HG03565 (cell line): Measurements from ENCODE around the gene ANKRD36B.
"Not testable (repeated sequence)": the region's sequence is repeated elsewhere in the genome, so short reads cannot be mapped to it uniquely, and the experiment has no call there.

Experiments
- ATAC-seq: cut with Tn5 transposase; IDR thresholded peaks from one replicate; pipeline ENCODE4 v1.9.1; 2021; ENCODE audit warnings: mild to moderate bottlenecking, moderate library complexity; ENCODE audit not compliant: unreplicated experiment

ANKRD36B gene

DNA sequence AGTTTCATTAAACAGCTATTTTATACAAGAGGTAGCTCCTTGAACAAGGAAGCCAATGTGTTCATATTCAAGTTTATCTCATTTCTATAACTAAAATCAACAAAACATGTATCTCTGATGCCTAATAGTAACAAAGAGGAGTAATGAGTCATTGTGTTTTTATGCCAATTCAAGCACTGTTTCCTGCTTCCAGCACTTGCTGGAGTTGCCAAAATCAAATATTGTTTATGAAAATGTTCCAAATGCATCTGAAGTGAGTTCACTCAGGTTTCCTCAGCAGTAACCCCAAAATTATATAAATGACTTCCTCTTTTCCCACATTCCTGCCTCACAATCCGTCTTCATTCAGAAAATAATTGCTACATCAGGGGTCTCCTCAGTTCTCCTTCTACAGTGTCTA is 39.2 kb downstream of the ANKRD36B start:
- ATAC-seq, result not testable (repeated sequence)

DNA sequence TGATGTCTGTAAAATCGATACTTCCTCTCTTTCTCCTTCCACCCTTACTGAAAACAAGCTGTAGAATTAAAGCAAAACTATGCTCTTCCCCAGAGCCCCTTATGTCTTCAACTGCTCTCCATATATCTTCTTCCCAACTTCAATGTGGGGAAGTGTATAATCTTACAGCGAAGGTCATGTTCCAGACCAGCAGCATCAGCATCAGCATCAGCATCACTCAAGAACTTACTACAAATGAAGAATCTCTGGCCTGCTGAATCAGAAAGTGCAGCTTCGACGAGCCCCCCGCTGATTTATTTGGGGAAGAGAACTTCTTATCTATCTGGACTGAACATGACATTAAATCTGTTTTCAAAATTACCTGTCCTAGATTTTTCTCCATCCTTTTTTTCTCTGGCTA is 40.6 kb downstream of the ANKRD36B start:
- ATAC-seq, result not testable (repeated sequence)

GRCh38 chr2:97548536-97548935 is 41.1 kb downstream of the ANKRD36B start:
- ATAC-seq, result not testable (repeated sequence)

DNA sequence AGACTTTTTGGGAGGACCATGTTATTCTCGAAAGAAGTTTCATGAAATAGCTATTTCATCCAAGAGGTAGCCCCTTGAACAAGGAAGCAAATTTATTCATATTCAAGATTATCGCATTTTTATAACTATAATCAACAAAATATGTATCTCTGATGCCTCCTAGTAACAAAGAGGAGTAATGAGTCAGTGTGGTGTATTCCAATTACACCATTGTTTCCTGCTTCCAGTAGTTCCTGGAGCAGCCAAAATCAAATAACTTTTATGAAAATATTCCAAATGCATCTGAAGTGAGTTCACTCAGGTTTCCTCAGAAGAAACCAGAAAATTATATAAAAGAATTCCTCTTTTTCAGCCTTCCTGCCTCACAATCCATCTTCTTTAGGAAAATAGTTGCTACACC is 43.0 kb downstream of the ANKRD36B start:
- no peak for ATAC-seq

- not testable (repeated sequence) for ATAC-seq
These were observed 44.8 kb downstream of the ANKRD36B start for GRCh38 chr2:97544911-97545310.

GRCh38 chr2:97525904-97526303 is 63.8 kb downstream of the ANKRD36B start:
- not testable (repeated sequence) for ATAC-seq

- ATAC-seq, result not testable (repeated sequence)
These were observed 65.9 kb downstream of the ANKRD36B start for GRCh38 chr2:97523816-97524215.

- ATAC-seq, result not testable (repeated sequence)
These were observed 66.6 kb downstream of the ANKRD36B start for GRCh38 chr2:97522916-97523555.

- ATAC-seq, result not testable (repeated sequence)
These were observed 94.0 kb downstream of the ANKRD36B start for GRCh38 chr2:97495651-97496050.

- not testable (repeated sequence) for ATAC-seq
These were observed 99.5 kb downstream of the ANKRD36B start for GRCh38 chr2:97490141-97490540.
